GM18502 (cell line): Measurements from ENCODE around the gene CTU1.
"Not testable (repeated sequence)": the region's sequence is repeated elsewhere in the genome, so short reads cannot be mapped to it uniquely, and the experiment has no call there.

Experiments used
- ATAC-seq: cut with Tn5 transposase; IDR thresholded peaks from one replicate; pipeline ENCODE4 v1.9.1; 2021; ENCODE audit warnings: mild to moderate bottlenecking; ENCODE audit not compliant: unreplicated experiment, poor library complexity

The CTU1 gene

DNA sequence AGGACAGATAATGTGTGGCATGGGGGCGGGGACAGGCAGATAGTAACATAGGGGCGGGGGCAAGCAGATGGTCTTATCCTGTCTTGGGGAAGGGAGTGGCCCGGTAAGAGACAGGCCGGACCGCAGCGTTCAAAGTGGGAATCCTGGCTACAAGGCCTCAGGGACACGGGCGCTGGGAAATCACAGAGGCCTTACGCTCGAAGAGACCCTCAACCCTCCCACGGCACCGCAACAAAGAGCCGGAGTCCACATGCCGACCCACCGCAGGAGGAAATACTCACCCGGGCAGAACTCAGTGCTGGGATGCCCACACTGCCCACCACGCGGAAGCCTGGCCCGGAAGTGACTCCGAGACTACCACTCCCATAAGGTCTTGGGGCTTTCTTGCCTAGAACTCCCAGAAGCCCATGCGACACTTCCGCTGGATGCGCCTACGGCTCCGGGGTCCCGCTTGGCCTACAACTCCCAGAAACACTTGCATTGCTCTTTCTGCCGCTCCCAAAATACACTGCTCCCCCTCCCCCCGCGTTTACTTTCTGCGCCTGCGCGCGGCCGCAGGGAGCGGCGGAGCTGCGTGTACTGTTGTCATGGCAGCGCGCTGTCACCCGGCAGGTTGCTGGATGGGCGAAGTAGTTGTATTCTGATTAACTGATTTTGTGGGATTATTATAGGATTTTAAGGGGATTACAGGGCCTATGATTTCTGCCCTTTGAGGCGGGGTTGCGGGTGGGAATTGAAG, at the start of gene CTU1:
CTU1 (minus strand) TSS at position 344 of the 739 bp plus-strand sequence. CDS start 3,840 bp downstream, outside the sequence.
- peak; percentile 92 for ATAC-seq

DNA sequence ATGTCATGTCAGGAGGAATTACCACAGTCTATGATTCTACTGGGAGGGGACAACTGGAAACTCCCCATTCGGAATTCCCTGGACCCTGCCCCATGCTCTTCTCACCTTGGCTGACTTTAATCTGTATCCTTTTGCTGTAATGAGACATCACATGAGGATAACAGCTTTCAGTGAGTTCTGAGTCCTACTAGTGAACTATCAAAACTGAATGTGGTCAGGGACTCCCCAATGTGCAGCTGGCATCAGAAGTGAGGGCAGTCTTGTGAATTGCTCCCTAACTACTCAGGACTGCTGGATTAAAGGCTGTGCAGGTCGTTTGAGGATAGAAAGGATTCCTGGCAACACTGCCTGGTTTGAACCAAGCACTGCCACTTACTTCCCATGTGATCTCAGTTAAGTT, 49.1 kb upstream of the CTU1 start:
- ATAC-seq, result no peak

DNA sequence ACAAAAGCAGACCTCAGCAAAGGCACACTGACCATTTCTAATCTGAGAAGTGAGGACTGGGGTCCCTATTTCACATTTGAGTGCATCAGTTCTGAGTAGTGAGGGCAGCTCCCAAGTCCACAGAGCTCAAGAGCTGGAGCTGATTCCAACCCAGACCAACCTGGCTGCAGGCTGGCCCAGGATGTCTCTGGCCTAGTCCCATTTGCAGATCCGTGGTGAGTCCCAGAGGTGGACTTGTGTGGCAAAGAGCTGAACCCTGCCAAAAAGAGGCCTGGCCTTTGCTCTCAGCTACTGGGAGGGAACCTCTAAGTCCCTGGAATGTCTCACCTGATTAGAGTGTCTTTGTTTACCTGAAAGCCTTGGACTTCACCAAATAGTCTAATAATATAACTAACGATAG, 48.5 kb upstream of the CTU1 start:
- ATAC-seq, result no peak

DNA sequence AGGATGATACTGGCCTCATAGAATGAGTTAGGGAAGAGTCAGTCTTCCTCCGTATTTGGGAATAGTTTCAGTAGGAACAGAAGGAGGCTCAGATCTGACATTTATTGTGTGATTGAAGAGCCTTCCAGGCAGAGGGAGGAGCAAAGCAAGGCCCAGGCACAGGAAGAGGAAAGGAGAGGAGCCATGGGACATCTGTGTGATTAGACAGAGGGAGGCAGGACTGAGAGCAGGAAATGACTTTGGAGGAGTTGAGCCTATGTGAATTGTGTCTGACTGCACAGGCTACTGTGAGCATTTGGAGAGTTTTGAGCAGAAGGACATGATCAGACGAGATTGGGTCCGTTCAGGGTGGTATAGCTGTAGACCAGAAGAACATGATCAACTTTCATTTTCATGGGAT, 42.4 kb upstream of the CTU1 start:
- no peak for ATAC-seq

DNA sequence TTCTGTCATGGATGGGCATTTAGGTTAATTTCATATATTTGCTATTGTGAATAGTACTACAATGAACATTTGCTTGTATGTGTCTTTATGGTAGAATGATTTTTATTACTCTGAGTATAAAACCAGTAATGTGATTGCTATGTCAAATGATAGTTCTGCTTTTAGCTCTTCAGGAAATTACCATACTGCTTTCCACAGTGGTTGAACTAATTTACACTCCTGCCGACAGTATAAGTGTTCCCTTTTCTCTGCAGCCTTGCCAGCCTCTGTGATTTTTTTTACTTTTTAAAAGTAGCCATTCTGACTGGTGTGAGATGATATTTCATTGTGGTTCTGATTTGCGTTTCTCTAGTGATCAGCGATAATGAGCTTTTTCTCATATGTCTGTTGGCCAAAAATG, 40.4 kb upstream of the CTU1 start:
- ATAC-seq, result no peak

DNA sequence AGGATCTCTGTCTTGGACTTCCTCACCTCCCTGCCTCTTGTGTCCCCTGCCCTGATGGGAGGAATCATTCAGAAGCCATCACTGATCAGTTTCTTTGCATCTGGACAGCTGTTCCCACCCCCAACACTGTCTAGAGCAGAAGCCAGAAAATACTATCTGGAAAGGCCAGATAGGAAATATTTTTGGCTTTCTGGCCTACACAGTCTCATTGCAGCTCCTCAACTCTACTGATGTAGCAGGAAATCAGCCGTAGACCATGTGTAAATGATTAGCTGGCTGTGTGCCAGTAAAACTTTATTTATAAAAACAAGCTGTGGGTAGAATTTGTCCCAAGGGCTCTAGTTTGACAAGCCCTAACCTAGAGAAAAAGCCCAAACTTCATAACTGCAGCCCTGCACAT, 39.5 kb upstream of the CTU1 start:
- ATAC-seq, result no peak

DNA sequence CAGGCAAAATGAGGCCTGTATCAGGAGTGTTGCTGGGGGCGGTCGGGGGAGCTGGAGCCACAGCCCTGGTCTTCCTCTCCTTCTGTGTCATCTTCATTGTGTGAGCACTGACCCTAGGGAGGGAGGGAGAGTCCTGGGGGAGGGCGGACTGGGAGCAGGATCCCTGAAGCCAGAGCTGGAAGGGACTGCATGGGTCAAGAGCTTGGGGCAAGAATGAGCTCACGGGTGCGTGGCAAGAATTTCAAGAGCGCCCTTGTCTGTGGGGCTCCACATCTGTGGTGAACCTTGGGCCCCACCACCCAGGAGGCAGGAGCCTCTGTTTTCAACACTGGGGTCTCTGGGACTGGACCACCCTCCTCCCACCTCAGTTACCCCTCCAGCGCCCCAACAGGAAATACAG, 38.5 kb upstream of the CTU1 start:
- no peak for ATAC-seq

DNA sequence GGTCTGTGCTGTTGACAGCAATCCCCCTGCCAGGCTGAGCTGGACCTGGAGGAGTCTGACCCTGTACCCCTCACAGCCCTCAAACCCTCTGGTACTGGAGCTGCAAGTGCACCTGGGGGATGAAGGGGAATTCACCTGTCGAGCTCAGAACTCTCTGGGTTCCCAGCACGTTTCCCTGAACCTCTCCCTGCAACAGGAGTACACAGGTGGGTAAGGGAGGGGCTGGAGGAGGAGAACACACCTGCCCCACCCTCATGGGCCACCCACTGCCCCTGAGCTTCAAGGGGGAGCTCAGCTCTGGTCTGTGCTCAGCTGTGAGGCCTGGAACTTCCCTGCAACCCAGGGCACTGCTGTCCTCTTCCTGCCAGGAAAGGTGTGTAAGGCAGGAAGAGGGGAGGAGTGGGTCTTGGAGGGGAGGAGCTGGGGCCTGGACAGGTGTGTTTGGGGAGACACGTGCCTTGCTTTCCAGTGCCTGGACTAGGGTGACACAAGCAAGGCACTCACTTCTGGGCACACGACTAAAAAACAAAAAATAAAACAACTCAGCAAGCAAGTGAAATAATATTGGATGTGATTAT, 37.8 kb upstream of the CTU1 start:
- ATAC-seq, result no peak

DNA sequence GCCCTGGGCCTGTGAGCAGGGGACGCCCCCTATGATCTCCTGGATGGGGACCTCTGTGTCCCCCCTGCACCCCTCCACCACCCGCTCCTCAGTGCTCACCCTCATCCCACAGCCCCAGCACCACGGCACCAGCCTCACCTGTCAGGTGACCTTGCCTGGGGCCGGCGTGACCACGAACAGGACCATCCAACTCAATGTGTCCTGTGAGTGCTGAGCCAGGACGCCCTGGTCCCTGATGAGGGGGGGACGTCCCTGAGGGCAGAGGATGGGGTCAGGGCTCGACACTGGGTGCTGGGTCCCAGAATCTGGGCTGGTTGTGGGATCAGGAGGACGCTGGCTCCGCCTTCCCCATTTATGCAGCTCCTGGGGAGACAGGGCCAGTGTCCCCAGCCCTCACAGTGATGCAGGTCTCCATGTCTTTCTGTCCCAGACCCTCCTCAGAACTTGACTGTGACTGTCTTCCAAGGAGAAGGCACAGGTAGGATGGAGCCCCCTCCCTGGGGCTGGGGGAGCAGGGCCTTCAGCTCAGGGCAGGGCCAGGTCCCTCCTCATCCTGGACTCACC, 36.4 kb upstream of the CTU1 start:
- no peak for ATAC-seq

DNA sequence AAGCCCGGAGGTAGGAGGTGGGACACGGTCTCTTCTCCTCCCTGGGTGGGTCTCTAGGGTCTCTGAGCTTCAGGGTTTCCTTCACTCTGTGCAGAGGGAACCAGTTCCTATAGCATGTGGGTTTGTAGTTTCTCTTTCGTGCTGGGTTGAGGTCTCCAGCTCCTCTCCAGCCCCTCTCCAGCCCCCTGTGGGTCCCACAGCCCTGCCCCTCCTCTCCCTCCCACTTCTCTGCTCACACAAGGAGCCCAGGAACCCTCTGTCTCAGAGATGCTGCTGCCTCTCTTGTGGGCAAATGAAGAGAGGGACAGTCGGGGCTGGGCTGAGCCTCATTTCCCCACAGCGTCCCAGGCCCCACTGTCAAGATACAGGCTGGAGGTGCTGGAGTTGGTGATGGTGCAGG, 35.3 kb upstream of the CTU1 start:
- ATAC-seq, result no peak

DNA sequence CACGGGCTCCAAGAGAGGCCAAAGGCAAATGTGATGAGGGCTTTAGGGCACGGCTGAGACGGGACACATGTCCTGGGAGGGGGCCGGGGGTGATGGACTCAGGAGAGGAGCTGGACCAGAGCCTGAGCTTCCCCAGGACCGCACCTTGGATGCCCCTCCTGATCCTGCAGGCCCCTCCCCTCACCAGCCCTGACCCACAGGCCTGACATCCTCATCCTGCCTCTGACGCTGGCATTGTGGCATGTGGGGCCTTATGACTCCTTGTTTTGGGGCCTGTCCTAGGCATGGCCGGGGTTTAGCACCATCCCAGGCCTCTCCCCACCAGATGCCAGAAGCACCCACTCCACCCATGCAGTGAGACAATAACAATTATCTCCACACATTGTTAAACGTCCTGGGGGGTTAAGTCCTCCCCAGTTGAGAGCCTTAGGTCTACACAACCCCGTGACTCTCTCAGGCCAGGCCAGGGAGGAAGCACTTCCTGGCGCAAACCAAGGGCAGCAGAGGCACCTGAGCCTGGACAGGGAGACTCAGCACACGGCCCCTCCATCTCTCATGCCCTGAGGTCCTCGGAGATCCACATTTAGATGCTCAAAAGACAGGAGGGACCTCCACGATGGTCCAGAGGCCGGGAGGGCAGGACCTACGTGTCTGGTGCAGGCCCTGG, 34.7 kb upstream of the CTU1 start:
- ATAC-seq, result not testable (repeated sequence)

DNA sequence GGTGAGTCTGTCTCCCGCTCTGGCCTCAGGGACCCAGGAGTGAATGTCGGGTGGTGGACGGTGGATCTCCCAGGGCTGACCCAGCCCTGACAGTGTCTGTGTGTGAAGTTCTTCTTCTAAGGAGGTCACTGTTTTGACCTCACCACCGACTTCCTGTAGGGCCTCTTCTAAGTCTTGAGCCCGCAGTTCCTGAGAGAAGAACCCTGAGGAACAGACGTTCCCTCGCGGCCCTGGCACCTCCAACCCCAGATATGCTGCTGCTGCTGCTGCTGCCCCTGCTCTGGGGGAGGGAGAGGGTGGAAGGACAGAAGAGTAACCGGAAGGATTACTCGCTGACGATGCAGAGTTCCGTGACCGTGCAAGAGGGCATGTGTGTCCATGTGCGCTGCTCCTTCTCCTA, 33.9 kb upstream of the CTU1 start, which contains the start of gene SIGLEC7:
SIGLEC7 (plus strand) TSS at position 183 of the 400 bp plus-strand sequence; CDS start at position 252, 69 bp downstream.
- ATAC-seq, result no peak

DNA sequence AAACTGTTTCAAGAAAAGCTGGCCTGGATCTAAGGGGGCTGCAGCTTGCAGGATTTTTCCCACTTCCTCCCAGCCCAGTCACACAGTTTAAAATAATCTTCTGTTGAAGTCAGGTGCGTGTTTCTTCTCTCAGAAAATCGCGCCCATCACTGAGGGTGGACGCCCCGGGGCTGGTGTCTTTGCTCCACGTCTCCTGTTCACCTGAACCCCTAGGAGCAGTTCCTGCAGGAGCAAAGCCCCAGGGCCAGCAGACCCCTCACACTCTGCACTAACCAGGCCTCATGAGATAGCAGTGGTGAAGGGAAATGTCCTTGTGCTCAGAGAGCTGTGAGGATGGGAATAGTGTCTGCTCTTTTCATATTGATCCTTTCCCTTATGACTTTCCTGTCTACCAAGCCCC, 33.0 kb upstream of the CTU1 start:
- ATAC-seq, result no peak

DNA sequence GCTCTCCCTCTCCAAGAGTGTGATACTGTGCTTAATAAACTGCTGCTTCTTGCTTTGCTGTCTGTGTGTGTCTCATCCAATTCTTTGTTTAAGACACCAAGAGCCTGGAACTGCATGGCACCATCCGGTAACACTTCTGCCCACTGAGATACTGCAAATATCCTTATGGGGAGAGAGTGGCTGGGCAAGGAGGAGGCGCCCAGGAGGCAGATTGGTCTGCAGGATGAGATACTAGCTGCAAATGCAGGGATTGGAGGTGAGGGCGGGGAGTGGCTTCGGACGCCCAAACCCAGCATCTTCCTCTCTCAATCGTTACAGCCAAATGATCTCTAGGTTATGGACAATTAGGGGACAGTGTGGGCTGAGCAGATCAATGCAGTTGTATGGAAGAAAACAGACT, 32.2 kb upstream of the CTU1 start:
- no peak for ATAC-seq

DNA sequence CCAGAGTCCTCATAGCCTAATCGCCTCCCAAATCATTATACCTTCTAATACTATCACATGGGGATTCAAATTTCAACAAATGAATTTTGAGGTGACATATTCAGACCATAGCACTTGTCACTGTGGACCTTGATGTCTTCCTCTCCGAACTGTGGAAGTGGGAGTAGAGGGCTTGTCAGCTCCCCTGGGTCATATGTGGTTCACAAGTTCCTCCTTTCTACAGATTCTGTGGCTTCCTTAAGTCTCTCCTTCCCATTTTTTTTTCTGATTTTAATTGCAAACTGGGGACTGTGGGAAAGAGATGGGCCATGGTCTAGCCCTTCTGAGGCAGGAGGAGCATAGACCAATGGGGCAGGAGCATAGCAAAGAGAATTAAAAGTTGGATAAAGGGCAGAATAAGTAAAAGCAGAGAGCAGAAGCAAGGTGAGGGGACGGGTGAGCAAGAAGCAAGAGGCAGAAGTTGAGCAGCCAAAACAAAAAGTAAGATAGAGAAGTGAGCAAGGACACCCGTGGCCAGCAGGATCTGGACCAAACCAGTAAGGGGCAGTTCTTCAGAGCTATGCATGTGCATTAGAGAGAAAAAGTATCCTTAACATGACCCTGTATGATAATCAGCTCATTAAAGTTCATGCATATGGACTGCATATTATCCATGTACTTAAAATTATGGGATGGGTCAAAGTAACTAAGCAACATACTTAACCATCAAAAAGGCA, 31.2 kb upstream of the CTU1 start:
- ATAC-seq, result no peak

DNA sequence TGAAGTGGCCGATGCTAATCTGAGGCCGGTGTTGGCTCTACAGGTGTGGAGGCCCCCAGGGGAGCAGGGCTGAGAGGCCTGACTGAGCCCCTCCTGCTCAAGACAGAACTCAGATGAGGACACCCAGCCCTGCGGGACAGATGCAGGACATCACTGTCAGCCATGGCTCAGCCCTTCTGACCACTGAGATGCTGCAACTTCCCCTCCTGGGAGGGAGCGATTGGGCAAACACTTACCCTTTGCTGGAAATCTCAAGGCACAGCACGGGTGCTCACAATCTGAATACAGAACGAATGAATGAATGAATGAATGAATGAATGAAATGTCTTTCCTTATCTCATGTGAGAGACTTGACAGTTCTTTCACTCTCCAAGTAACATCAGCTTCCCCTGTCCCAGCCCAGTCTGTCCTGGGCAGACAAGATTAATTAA, 30.4 kb upstream of the CTU1 start:
- no peak for ATAC-seq

DNA sequence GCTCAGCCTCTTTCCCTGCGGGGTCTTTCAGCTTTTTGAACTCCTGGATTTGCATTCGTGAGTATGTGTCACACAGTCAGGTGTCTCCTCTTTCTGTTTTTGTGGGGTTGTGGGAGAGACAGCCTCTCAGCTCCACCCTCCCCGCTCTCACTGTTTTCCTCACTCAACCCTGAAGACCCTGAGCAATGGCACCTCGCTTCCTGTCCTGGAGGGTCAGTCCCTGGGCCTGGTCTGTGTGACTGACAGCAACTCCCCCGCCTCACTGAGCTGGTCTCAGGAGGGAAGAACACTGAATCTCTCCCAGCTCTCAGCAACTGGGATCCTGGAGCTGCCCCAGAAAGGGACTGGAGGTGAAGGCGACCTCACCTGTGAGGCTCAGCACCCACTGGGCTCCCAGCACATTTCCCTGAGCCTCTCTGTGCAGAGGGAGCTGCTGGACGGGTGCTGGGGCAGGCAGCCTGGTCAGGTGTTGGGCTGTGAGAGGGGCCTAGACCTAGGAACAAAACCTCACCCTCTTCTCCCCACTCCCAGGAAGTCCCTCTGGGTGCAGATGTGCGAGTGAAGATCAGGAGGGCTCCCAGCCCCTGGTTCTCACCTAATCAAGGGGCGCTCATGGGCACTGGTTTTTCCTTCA, 29.7 kb upstream of the CTU1 start:
- ATAC-seq, result no peak

DNA sequence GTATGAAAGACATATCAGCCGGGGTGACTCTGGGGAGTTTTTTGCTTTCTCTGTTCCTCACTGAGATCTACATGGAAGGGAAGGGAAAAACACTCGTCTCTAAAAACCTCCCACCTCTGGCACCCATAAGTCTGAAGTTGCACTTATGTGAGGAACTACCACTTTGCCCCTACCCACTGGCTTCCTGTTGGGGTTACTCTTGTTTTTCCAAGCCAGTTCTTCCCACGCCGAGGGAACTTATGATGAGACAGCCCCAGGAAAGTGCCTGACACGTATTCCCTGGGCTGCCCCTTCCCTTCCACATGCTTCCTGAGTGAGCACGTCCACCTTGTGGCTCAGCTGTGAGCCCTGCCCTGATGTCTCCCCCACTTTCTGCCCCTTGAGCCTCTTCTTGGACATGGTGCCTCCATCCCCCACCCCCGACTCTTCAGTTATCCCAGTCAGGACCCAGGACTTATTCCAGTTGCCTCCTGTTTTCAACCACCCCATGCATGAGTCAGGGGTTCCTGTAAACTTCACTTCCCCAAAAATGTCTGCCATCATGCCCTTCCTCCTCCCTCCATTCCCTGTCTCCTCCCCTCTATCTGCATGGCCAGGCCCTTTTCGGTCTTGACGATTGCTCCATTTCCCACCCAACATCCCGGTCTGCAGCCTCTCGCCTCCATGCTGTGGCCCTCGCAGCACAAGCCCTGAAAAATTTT, 28.8 kb upstream of the CTU1 start:
- ATAC-seq, result no peak

DNA sequence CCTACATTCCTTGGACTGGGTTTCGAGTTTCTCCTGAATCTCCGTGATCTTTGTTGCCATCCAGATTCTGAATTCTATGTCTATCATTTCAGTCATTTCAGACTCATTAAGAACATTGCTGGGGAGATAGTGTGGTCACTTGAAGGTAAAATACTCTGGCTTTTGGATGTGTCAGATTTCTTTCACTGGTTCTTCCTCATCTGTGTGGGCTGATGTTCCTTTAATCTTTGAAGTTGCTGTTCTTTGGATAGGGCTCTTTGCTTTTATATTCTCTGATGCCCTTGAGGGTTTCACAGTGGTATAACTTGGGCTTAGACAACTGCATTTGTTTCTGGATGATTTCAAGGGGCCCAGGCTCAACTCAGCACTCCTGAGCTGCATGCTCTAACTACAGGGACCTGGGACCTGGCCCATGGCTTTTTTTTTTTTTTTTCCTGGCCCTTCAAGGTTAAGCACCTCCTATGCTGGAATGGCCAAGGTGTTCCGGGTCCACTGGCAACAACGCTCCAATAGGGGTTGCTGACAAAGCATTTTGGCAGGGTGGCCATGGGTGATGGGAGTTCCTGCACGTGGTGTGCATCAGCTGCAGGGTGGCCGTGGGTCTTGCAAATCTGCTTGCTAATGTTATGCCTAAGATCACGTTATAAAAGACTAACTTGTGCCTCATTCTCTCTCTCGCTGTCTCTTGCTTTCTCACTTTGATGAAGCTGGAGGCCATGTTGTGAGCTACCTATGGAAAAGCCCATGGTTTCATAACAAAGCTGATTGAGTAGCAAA, 28.0 kb upstream of the CTU1 start:
- ATAC-seq, result no peak
